Measurements from ENCODE around the gene TRAM2. TPM values are rescaled to one million over a fixed set of nuclear protein-coding genes. Genes with fewer than 3 reads are reported as not detected.

Gene TRAM2
- total and polyA plus RNA-seq, 2 of the 13 experiments (the other 11 are each of a cell fraction or from before 2014, with no cell fraction given), result 49.1 to 72.5 TPM

GRCh38 chr6:52576392-52577021 lies 353 bp downstream of the TRAM2 start (continued):
- TF ChIP-seq ZBTB43 (CRISPR knock-in tag; conservative IDR thresholded peaks at IDR 0.05), result peak; percentile 12; the same call in 1 of the 2 replicates
- TF ChIP-seq SMYD3 (CRISPR knock-in tag; IDR thresholded peaks at IDR 0.05), result 0 out of 2 replicates have a peak, but pooled peaks have one; percentile 59
- no peak for TF ChIP-seq IKZF5 (CRISPR knock-in tag; IDR thresholded peaks at IDR 0.05)
- TF ChIP-seq SRSF4 (IDR thresholded peaks at IDR 0.05; ENCODE audit: low read depth, low read length, poor library complexity, severe bottlenecking), result no peak
- peak; percentile 58; the same call in 1 of the 2 replicates for TF ChIP-seq SMC3 (IDR thresholded peaks at IDR 0.05; ENCODE audit: low read length)
- TF ChIP-seq ASH2L (IDR thresholded peaks at IDR 0.05; ENCODE audit: insufficient read length, low read depth, low read length), result peak; percentile 30
- TF ChIP-seq DDIT3 (CRISPR knock-in tag; IDR thresholded peaks at IDR 0.05), result no peak
- TF ChIP-seq HDAC1 (CRISPR knock-in tag; IDR thresholded peaks at IDR 0.05), result peak; percentile 21; the same call in 1 of the 2 replicates
- no peak for TF ChIP-seq MXI1 (IDR thresholded peaks at IDR 0.05; ENCODE audit: borderline replicate concordance, low read depth, low read length)
- 0 out of 2 replicates have a peak, but pooled peaks have one; percentile 44 for TF ChIP-seq ZFP90 (CRISPR knock-in tag; IDR thresholded peaks at IDR 0.05; ENCODE audit: borderline replicate concordance)
- 0 out of 2 replicates have a peak, but pooled peaks have one; percentile 14 for TF ChIP-seq KIAA2018 (CRISPR knock-in tag; IDR thresholded peaks at IDR 0.05; ENCODE audit: borderline replicate concordance)
- peak; percentile 23 for TF ChIP-seq HNF4A (CRISPR knock-in tag; IDR thresholded peaks at IDR 0.05)
- TF ChIP-seq ZNF776 (CRISPR knock-in tag; IDR thresholded peaks at IDR 0.05), result no peak
- TF ChIP-seq ZFAT (CRISPR knock-in tag; conservative IDR thresholded peaks at IDR 0.05), result no peak
- peak; percentile 53; the same call in 1 of the 2 replicates for TF ChIP-seq MXD3 (CRISPR knock-in tag; IDR thresholded peaks at IDR 0.05)
- TF ChIP-seq WIZ (CRISPR knock-in tag; IDR thresholded peaks at IDR 0.05), result 0 out of 2 replicates have a peak, but pooled peaks have one; percentile 8
- peak; percentile 37; the same call in 1 of the 2 replicates for TF ChIP-seq NFE2L1 (CRISPR knock-in tag; IDR thresholded peaks at IDR 0.05; ENCODE audit: borderline replicate concordance)

All from HepG2 (cell line).